HepG2 (cell line): ENCODE data around the gene KRTAP10-6. TPM values are rescaled to one million over a fixed set of nuclear protein-coding genes. Genes with fewer than 3 reads are reported as not detected.

Experiments
- ATAC-seq: fragments of 200-7000 bp; cut with Tn5 transposase; 3 replicates; pipeline ENCODE4 v1.9.1; 2020; ENCODE audit warnings: mild to moderate bottlenecking, moderate library complexity
- BruUV-seq: library from RNA; stranded (reverse); fragments of 400-500 nt; replicated peaks from 2 replicates; lab custom pipeline; 2021; lab: Mats Ljungman, UMichigan
- CTCF ChIA-PET: fragments of 300-600 bp; formaldehyde crosslinking; extraction: SDS; loops from one replicate; lab custom pipeline; 2021; ENCODE audit warnings: low total read pairs, inconsistent platforms, low intra/inter-chr PET ratio; lab: Yijun Ruan, JAX
- POLR2A ChIA-PET: fragments of 350-600 bp; sonication (Branson Sonifier 250); formaldehyde crosslinking; loops from one replicate; lab custom pipeline; 2020; ENCODE audit warnings: antibody characterized with exemption, inconsistent platforms; lab: Yijun Ruan, JAX
- DNase-seq: peaks from one replicate; pipeline ENCODE4 v3.0.0-alpha.2; 2015; ENCODE audit warnings: low spot score
- FAIRE-seq: peaks from 3 replicates; lab custom pipeline; 2011; peaks lifted over from hg19 to GRCh38; lab: Jason Lieb, UNC
- H2AFZ ChIP-seq: one replicate; pipeline ENCODE4 v1.6.1; 2011; ENCODE audit warnings: low read length, inconsistent platforms
- H3K27ac ChIP-seq: fragments of 300-600 bp; 3 replicates; pipeline ENCODE4 v1.8.0; 2011; ENCODE audit warnings: mixed run types, mild to moderate bottlenecking, mixed read lengths, low read length, inconsistent platforms; ENCODE audit not compliant: insufficient read depth; ENCODE audit errors: extremely low read length
- H3K27me3 ChIP-seq, 2 experiments: fragments of 200-600 bp in 1 of 2; 2 replicates in 1 of 2; 3 replicates in 1 of 2; pipeline versions ENCODE4 v1.6.0 to v1.8.0; 2011; ENCODE audit warnings: low read length in 2 of 2, mild to moderate bottlenecking in 2 of 2, moderate library complexity in 2 of 2, inconsistent platforms in 1 of 2; ENCODE audit not compliant: insufficient read depth in 2 of 2, control insufficient read depth in 1 of 2
- H3K36me3 ChIP-seq, 2 experiments: fragments of 200-600 bp in 1 of 2; replicated peaks in 1 of 2; 2 replicates in 1 of 2; 3 replicates in 1 of 2; pipeline versions ENCODE4 v1.5.1 to v1.8.0; 2011; ENCODE audit warnings: low read length in 2 of 2, inconsistent platforms in 1 of 2; ENCODE audit not compliant: insufficient read depth in 2 of 2, control insufficient read depth in 1 of 2
- H3K4me1 ChIP-seq: 2 replicates; pipeline ENCODE4 v1.5.1; 2012; ENCODE audit warnings: low read length, inconsistent platforms; ENCODE audit not compliant: insufficient read depth
- H3K4me2 ChIP-seq: 2 replicates; pipeline ENCODE4 v1.6.0; 2011; ENCODE audit warnings: low read depth, low read length, inconsistent platforms
- H3K4me3 ChIP-seq, 3 experiments: fragments of 200-600 bp in 1 of 3; sonication (generic), shearing (Covaris generic) in 1 of 3; replicated peaks in 1 of 3; 2 replicates each; pipeline ENCODE4 v1.5.1; 2011 to 2016; ENCODE audit warnings: low read length in 3 of 3, inconsistent platforms in 2 of 3, low read depth in 2 of 3, mild to moderate bottlenecking in 2 of 3, control low read depth in 1 of 3, mixed read lengths in 1 of 3; ENCODE audit not compliant: insufficient read depth in 1 of 3
- H3K79me2 ChIP-seq: one replicate; pipeline ENCODE4 v1.6.1; 2011; ENCODE audit warnings: low read length, inconsistent platforms; ENCODE audit not compliant: insufficient read depth
- H3K9ac ChIP-seq: 2 replicates; pipeline ENCODE4 v1.6.0; 2011; ENCODE audit warnings: mild to moderate bottlenecking, low read depth, low read length, inconsistent platforms; ENCODE audit not compliant: insufficient read depth
- H3K9me3 ChIP-seq: 2 replicates; pipeline ENCODE4 v1.5.1; 2012; ENCODE audit warnings: mild to moderate bottlenecking, low read length
- H4K20me1 ChIP-seq: 2 replicates; pipeline ENCODE4 v1.6.0; 2011; ENCODE audit warnings: inconsistent platforms, mild to moderate bottlenecking, low read length, moderate library complexity; ENCODE audit not compliant: insufficient read depth
- ATF1 ChIP-seq: IDR thresholded peaks from 2 replicates; pipeline ENCODE4 v1.6.1; 2016; ENCODE audit warnings: mild to moderate bottlenecking, control low read depth
- ATF7-NPFF ChIP-seq: sonication (generic); formaldehyde crosslinking; IDR thresholded peaks from 2 replicates; pipeline ENCODE4 v1.8.1; 2023; ENCODE audit warnings: mild to moderate bottlenecking, low read depth, missing genetic modification reagents, moderate library complexity
- CC2D1A ChIP-seq: sonication (generic); formaldehyde crosslinking; IDR thresholded peaks from 2 replicates; pipeline ENCODE4 v1.8.1; 2023; ENCODE audit warnings: mild to moderate bottlenecking, missing genetic modification reagents
- KDM5A ChIP-seq: fragments of 200-600 bp; sonication (generic); IDR thresholded peaks from 2 replicates; pipeline ENCODE4 v1.7.0; 2018; ENCODE audit warnings: antibody characterized with exemption, mild to moderate bottlenecking, low read length, borderline replicate concordance
- MTA3 ChIP-seq: sonication (generic); formaldehyde crosslinking; IDR thresholded peaks from 2 replicates; pipeline ENCODE4 v1.4.0; 2020; ENCODE audit warnings: missing genetic modification reagents
- NKX3-1 ChIP-seq: sonication (generic); formaldehyde crosslinking; IDR thresholded peaks from 2 replicates; pipeline ENCODE4 v1.5.0; 2020; ENCODE audit warnings: missing genetic modification reagents
- PAWR ChIP-seq: sonication (generic); formaldehyde crosslinking; IDR thresholded peaks from 2 replicates; pipeline ENCODE4 v1.4.0; 2020; ENCODE audit warnings: missing genetic modification reagents, mild to moderate bottlenecking, borderline replicate concordance
- POLR2AphosphoS2 ChIP-seq: IDR thresholded peaks from 2 replicates; pipeline ENCODE4 v1.6.1; 2011; ENCODE audit warnings: low read depth, low read length, improper control_type of control experiment
- RARG ChIP-seq: sonication (generic); formaldehyde crosslinking; IDR thresholded peaks from 2 replicates; pipeline ENCODE4 v1.4.0; 2020; ENCODE audit warnings: low read depth, mild to moderate bottlenecking, missing genetic modification reagents
- SIX4 ChIP-seq: sonication (generic); formaldehyde crosslinking; IDR thresholded peaks from 2 replicates; pipeline ENCODE4 v1.4.0; 2020; ENCODE audit warnings: missing genetic modification reagents
- SP4 ChIP-seq: sonication (generic); formaldehyde crosslinking; IDR thresholded peaks from 2 replicates; pipeline ENCODE4 v1.8.1; 2023; ENCODE audit warnings: mild to moderate bottlenecking, missing genetic modification reagents
- ZNF180 ChIP-seq: sonication (generic); formaldehyde crosslinking; IDR thresholded peaks from 2 replicates; pipeline ENCODE4 v1.4.0; 2020; ENCODE audit warnings: low read depth, missing genetic modification reagents, borderline replicate concordance
- ZNF274 ChIP-seq: sonication (generic); formaldehyde crosslinking; IDR thresholded peaks from 2 replicates; pipeline ENCODE4 v1.5.1; 2020; ENCODE audit warnings: mild to moderate bottlenecking, missing genetic modification reagents
- ZNF441 ChIP-seq: sonication (generic); formaldehyde crosslinking; IDR thresholded peaks from 2 replicates; pipeline ENCODE4 v1.7.0; 2021; ENCODE audit warnings: missing genetic modification reagents, borderline replicate concordance
- WGBS: methylation state at CpG from one replicate; pipeline ENCODE4 v1.1.6; 2017; ENCODE audit warnings: low lambda C conversion rate; 5-methylcytosine and 5-hydroxymethylcytosine counted together
- in situ Hi-C: cut with HindIII; loops from 2 replicates; pipeline ENCODE4 v1.10.0; 2017; ENCODE audit warnings: low pct_unique_long_range_greater_than_20kb; ENCODE audit not compliant: extremely low pct_ligation_motif_present
- intact Hi-C: fragments of 100-400 bp; cut with micrococcal nuclease; formaldehyde crosslinking; loops from one replicate; pipeline ENCODE4 v1.10.0; 2022; ENCODE audit not compliant: unreplicated experiment
- polyA plus RNA-seq, 8 experiments: library from polyadenylated mRNA; depleted of rRNA in 3 of 8; stranded (reverse) in 7 of 8; unstranded in 1 of 8; fragments of >200 nt; fragmentation: Illumina TruSeq in 4 of 8; extraction: Trizol in 4 of 8; gene quantifications; 2 replicates each; pipeline versions ENCODE4 v1.2.1 to v1.2.3, GENCODE V29; 2011 to 2016; ENCODE audit warnings: low read depth in 4 of 8, missing spikeins in 1 of 8, mixed read lengths in 1 of 8; ENCODE audit not compliant: insufficient read depth in 1 of 8
- total RNA-seq, 5 experiments: library from RNA; depleted of rRNA; stranded (reverse); fragments of >200 nt; fragmentation: Illumina TruSeq; extraction: Trizol; gene quantifications; 2 replicates each; pipeline ENCODE4 v1.2.3, GENCODE V29; 2016; ENCODE audit warnings: low read depth in 1 of 5
- TF ChIP-seq, protein P1 (sequence below): sonication (generic); formaldehyde crosslinking; IDR thresholded peaks from 2 replicates; pipeline ENCODE4 v1.4.0; 2020; ENCODE audit warnings: mild to moderate bottlenecking, low read depth, missing genetic modification reagents
- TF ChIP-seq, protein P2 (sequence below): sonication (generic); formaldehyde crosslinking; IDR thresholded peaks from 2 replicates; pipeline ENCODE4 v1.5.0; 2020; ENCODE audit warnings: mild to moderate bottlenecking, missing genetic modification reagents, borderline replicate concordance
- TF ChIP-seq, protein P3 (sequence below): sonication (generic); formaldehyde crosslinking; conservative IDR thresholded peaks from 2 replicates; pipeline ENCODE4 v1.5.0; 2020; ENCODE audit warnings: missing genetic modification reagents
- TF ChIP-seq, protein P4 (sequence below): sonication (generic); formaldehyde crosslinking; IDR thresholded peaks from 2 replicates; pipeline ENCODE4 v1.4.0; 2020; ENCODE audit warnings: missing genetic modification reagents

Gene KRTAP10-6
- total and polyA plus RNA-seq, 2 of the 13 experiments (the other 11 are each of a cell fraction or from before 2014, with no cell fraction given) = not detected

DNA sequence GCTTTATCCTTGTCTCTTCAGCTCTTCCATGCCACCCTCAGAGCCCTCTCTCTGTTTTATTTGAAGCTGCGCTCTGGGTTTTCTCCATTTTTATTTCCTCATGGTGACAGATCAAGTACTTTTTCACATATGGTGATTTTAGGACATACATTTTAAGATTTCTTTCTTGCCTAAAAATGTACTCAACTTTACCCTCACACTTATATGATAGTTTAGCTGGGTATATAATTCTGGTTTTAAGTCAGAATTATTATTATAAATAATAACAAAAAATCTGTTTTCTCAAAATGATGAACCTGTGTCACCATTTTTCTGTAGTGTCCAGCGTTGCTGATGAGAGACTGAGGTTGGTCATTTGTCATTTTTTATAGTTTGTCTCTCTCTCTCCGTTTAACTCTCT is 11.1 kb downstream of the KRTAP10-6 start:
- intact Hi-C loops = no loop called here

More for the DNA sequence above, 11.1 kb downstream of the KRTAP10-6 start:
- TF ChIP-seq POLR2AphosphoS2 (no peak), RARG (CRISPR knock-in tag) (no peak), ZNF441 (no peak), NKX3-1 (CRISPR knock-in tag) (no peak), KDM5A (no peak), CC2D1A (CRISPR knock-in tag) (no peak), SIX4 (CRISPR knock-in tag) (no peak), ATF7-NPFF (no peak), PAWR (CRISPR knock-in tag) (no peak), SP4 (CRISPR knock-in tag) (no peak), MTA3 (CRISPR knock-in tag) (no peak), ZNF274 (CRISPR knock-in tag) (no peak), ZNF180 (CRISPR knock-in tag) (no peak), ATF1 (CRISPR knock-in tag) (no peak)
- TF ChIP-seq, protein P1, sequence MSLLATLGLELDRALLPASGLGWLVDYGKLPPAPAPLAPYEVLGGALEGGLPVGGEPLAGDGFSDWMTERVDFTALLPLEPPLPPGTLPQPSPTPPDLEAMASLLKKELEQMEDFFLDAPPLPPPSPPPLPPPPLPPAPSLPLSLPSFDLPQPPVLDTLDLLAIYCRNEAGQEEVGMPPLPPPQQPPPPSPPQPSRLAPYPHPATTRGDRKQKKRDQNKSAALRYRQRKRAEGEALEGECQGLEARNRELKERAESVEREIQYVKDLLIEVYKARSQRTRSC (CRISPR knock-in tag) = no peak
- TF ChIP-seq, protein P2, sequence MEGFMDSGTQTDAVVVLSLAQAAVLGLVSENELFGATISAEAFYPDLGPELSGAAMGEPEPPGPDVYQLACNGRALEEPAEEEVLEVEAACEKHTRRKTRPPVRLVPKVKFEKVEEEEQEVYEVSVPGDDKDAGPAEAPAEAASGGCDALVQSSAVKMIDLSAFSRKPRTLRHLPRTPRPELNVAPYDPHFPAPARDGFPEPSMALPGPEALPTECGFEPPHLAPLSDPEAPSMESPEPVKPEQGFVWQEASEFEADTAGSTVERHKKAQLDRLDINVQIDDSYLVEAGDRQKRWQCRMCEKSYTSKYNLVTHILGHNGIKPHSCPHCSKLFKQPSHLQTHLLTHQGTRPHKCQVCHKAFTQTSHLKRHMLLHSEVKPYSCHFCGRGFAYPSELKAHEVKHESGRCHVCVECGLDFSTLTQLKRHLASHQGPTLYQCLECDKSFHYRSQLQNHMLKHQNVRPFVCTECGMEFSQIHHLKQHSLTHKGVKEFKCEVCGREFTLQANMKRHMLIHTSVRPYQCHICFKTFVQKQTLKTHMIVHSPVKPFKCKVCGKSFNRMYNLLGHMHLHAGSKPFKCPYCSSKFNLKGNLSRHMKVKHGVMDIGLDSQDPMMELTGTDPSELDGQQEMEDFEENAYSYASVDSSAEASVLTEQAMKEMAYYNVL (CRISPR knock-in tag) = no peak
- TF ChIP-seq, protein P3, sequence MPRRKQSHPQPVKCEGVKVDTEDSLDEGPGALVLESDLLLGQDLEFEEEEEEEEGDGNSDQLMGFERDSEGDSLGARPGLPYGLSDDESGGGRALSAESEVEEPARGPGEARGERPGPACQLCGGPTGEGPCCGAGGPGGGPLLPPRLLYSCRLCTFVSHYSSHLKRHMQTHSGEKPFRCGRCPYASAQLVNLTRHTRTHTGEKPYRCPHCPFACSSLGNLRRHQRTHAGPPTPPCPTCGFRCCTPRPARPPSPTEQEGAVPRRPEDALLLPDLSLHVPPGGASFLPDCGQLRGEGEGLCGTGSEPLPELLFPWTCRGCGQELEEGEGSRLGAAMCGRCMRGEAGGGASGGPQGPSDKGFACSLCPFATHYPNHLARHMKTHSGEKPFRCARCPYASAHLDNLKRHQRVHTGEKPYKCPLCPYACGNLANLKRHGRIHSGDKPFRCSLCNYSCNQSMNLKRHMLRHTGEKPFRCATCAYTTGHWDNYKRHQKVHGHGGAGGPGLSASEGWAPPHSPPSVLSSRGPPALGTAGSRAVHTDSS (CRISPR knock-in tag) = no peak
- TF ChIP-seq, protein P4, sequence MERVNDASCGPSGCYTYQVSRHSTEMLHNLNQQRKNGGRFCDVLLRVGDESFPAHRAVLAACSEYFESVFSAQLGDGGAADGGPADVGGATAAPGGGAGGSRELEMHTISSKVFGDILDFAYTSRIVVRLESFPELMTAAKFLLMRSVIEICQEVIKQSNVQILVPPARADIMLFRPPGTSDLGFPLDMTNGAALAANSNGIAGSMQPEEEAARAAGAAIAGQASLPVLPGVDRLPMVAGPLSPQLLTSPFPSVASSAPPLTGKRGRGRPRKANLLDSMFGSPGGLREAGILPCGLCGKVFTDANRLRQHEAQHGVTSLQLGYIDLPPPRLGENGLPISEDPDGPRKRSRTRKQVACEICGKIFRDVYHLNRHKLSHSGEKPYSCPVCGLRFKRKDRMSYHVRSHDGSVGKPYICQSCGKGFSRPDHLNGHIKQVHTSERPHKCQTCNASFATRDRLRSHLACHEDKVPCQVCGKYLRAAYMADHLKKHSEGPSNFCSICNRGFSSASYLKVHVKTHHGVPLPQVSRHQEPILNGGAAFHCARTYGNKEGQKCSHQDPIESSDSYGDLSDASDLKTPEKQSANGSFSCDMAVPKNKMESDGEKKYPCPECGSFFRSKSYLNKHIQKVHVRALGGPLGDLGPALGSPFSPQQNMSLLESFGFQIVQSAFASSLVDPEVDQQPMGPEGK = no peak
- Histone ChIP-seq H3K9me3 (peaks cover 13% of the 10 kb centered on the region), H3K36me3 (no peaks in the 10 kb centered on the region), H3K9ac (no peak overlapping the region), H3K79me2 (no peaks in the 10 kb centered on the region), H3K27ac (no peak overlapping the region), H3K4me1 (no peaks in the 10 kb centered on the region), H3K4me3 (no peak overlapping the region), H2AFZ (no peak overlapping the region), H3K4me2 (no peak overlapping the region), H3K27me3 (peaks cover 0 to 9% of the 10 kb centered on the region in 2 experiments; a peak in 1 of 5 replicates), H4K20me1 (no peaks in the 10 kb centered on the region)
- ChIA-PET POLR2A (no interaction called here), CTCF (no interaction called here)
- in situ Hi-C loops = no loop called here
- no peak for ATAC-seq
- FAIRE-seq = no peak
- no peak for DNase-seq
- no TSS peak for BruUV-seq
- WGBS = 36% methylated on average over 3 of the region's 3 CpGs
